Naive thymus-derived CD4-positive, alpha-beta T cell (primary cell): ENCODE measurements around the gene SUPT20H. TPM values are rescaled to one million over a fixed set of nuclear protein-coding genes. Genes with fewer than 3 reads are reported as not detected.

Experiments
- ATAC-seq: fragments of 150-1000 bp; cut with Tn5 transposase; 2 replicates; pipeline ENCODE4 v1.10.0; 2021; ENCODE audit warnings: mild to moderate bottlenecking, moderate library complexity
- CTCF ChIA-PET: fragments of 350-600 bp; sonication (Branson Sonifier 250); formaldehyde crosslinking; loops from one replicate; lab custom pipeline; 2021; ENCODE audit warnings: antibody characterized with exemption; lab: Charles Lee
- POLR2A ChIA-PET: fragments of 350-600 bp; sonication (Branson Sonifier 250); formaldehyde crosslinking; loops from one replicate; lab custom pipeline; 2021; ENCODE audit warnings: antibody characterized with exemption, inconsistent platforms; lab: Charles Lee
- DNase-seq, 9 donors: peaks; one replicate each; pipeline versions ENCODE4 v3.0.0 to v3.0.0-alpha.2; 2020 to 2022; ENCODE audit warnings: mixed read lengths in 1 of 9
- H3K27ac ChIP-seq: one replicate; pipeline ENCODE4 v1.7.0; 2013; ENCODE audit warnings: mild to moderate bottlenecking, low read depth, low read length, moderate library complexity
- H3K27me3 ChIP-seq, 2 donors: one replicate each; pipeline ENCODE4 v1.7.0; 2013; ENCODE audit warnings: low read length in 2 of 2, mild to moderate bottlenecking in 2 of 2, moderate library complexity in 2 of 2; ENCODE audit not compliant: control insufficient read depth in 2 of 2, insufficient read depth in 2 of 2
- H3K36me3 ChIP-seq, 3 experiments: 1 replicate in 2 of 3; 2 replicates in 1 of 3; pipeline ENCODE4 v1.7.0; 2013; ENCODE audit warnings: low read length in 3 of 3, mild to moderate bottlenecking in 3 of 3, moderate library complexity in 1 of 3; ENCODE audit not compliant: insufficient read depth in 3 of 3, control insufficient read depth in 2 of 3
- H3K4me1 ChIP-seq, 2 donors: one replicate each; pipeline ENCODE4 v1.7.0; 2013; ENCODE audit warnings: low read length in 2 of 2, mild to moderate bottlenecking in 2 of 2, moderate library complexity in 1 of 2; ENCODE audit not compliant: control insufficient read depth in 2 of 2, insufficient read depth in 2 of 2
- H3K4me3 ChIP-seq: 2 replicates; pipeline ENCODE4 v1.7.0; 2013; ENCODE audit warnings: mild to moderate bottlenecking, low read length
- H3K9me3 ChIP-seq, 3 experiments: 1 replicate in 2 of 3; 2 replicates in 1 of 3; pipeline ENCODE4 v1.7.0; 2013; ENCODE audit warnings: low read length in 3 of 3; ENCODE audit not compliant: control insufficient read depth in 2 of 3
- H3K27ac Mint-ChIP-seq, 9 donors: one replicate each; pipeline ENCODE4 v1.8.0; 2020 to 2022; ENCODE audit warnings: mixed read lengths in 9 of 9, mild to moderate bottlenecking in 8 of 9, moderate library complexity in 5 of 9, inconsistent platforms in 2 of 9
- H3K27me3 Mint-ChIP-seq, 5 donors: one replicate each; pipeline ENCODE4 v1.8.0; 2021 to 2022; ENCODE audit warnings: mixed read lengths in 5 of 5, mild to moderate bottlenecking in 1 of 5
- H3K36me3 Mint-ChIP-seq, 5 donors: one replicate each; pipeline ENCODE4 v1.8.0; 2020 to 2022; ENCODE audit warnings: mixed read lengths in 5 of 5, mild to moderate bottlenecking in 3 of 5, inconsistent platforms in 1 of 5
- H3K4me1 Mint-ChIP-seq, 7 donors: one replicate each; pipeline ENCODE4 v1.8.0; 2020 to 2022; ENCODE audit warnings: mixed read lengths in 7 of 7, mild to moderate bottlenecking in 3 of 7, inconsistent platforms in 1 of 7
- H3K4me3 Mint-ChIP-seq, 10 donors: one replicate each; pipeline ENCODE4 v1.8.0; 2020 to 2022; ENCODE audit warnings: mild to moderate bottlenecking in 10 of 10, mixed read lengths in 10 of 10, moderate library complexity in 6 of 10, inconsistent platforms in 2 of 10
- H3K9me3 Mint-ChIP-seq, 11 donors: one replicate each; pipeline ENCODE4 v1.8.0; 2020 to 2022; ENCODE audit warnings: mixed read lengths in 11 of 11, mild to moderate bottlenecking in 4 of 11, inconsistent platforms in 1 of 11, moderate library complexity in 1 of 11
- intact Hi-C, 2 donors: fragments of 100-400 bp; cut with micrococcal nuclease; formaldehyde crosslinking; loops; one replicate each; pipeline ENCODE4 v1.15.1; 2023
- polyA plus RNA-seq, 2 donors: library from polyadenylated mRNA; unstranded; fragments of 300-500 nt; fragmentation: Illumina TruSeq; gene quantifications; one replicate each; pipeline ENCODE4 v1.2.3, GENCODE V29; 2021
- total RNA-seq, 6 experiments: library from RNA in 5 of 6; stranded (reverse) in 5 of 6; gene quantifications; 1 replicate in 5 of 6; 2 replicates in 1 of 6; pipeline ENCODE4 v1.2.3 and lab custom pipeline; 2021 to 2026

Gene SUPT20H
- total and polyA plus RNA-seq, 7 experiments from 2014 or later, result 63.0 to 106 (median 75.8) TPM

- Mint-ChIP-seq H3K4me1 (peaks cover 0 to 7% (median 1%) of the 10 kb centered on the region in 7 donors), H3K9me3 (no peaks in the 10 kb centered on the region), H3K36me3 (peaks cover 11 to 34% (median 14%) of the 10 kb centered on the region in 5 donors), H3K27me3 (no peaks in the 10 kb centered on the region), H3K27ac (peak overlapping the region in 1 of 9 donors; percentile 31), H3K4me3 (no peak overlapping the region)
- no peaks in the 10 kb centered on the region for H3K27me3 ChIP-seq
- no peaks in the 10 kb centered on the region for H3K9me3 ChIP-seq
- ChIA-PET CTCF (interaction anchor here (1.3 kb wide), 1 partner anchor 9 kb away, joined by 3 read pairs; no protein-coding TSS in a partner anchor), POLR2A (interaction anchor here (0.9 kb wide), 1 partner anchor 31 kb away, joined by 3 read pairs; no protein-coding TSS in a partner anchor)
- intact Hi-C loops, result loop anchor here in 1 of 2 donors (2.0 kb wide), 1 partner anchor 17 kb away; no protein-coding TSS in a partner anchor
- no peak overlapping the region for H3K4me3 ChIP-seq
- no peak for DNase-seq
- H3K36me3 ChIP-seq, result peaks cover 11 to 64% (median 12%) of the 10 kb centered on the region in 3 experiments
- no peak for ATAC-seq
- H3K27ac ChIP-seq, result no peak overlapping the region
- no peaks in the 10 kb centered on the region for H3K4me1 ChIP-seq
These were observed 31.8 kb downstream of the SUPT20H start for GRCh38 chr13:37027639-37028038.

GRCh38 chr13:37026771-37027170 is 32.7 kb downstream of the SUPT20H start:
- Histone ChIP-seq H3K4me1 (no peaks in the 10 kb centered on the region), H3K4me3 (no peak overlapping the region), H3K36me3 (peaks cover 18 to 64% (median 21%) of the 10 kb centered on the region in 3 experiments), H3K27me3 (no peaks in the 10 kb centered on the region), H3K27ac (no peak overlapping the region), H3K9me3 (no peaks in the 10 kb centered on the region)
- DNase-seq (no peak), ATAC-seq (no peak)
- Mint-ChIP-seq H3K4me1 (peaks cover 0 to 3% (median 0%) of the 10 kb centered on the region in 7 donors), H3K27me3 (no peaks in the 10 kb centered on the region), H3K9me3 (no peaks in the 10 kb centered on the region), H3K36me3 (peaks cover 9 to 32% (median 10%) of the 10 kb centered on the region in 5 donors), H3K4me3 (no peak overlapping the region), H3K27ac (no peak overlapping the region)
- intact Hi-C loops, result loop anchor here in 1 of 2 donors (2.0 kb wide), 1 partner anchor 16 kb away; no protein-coding TSS in a partner anchor
- ChIA-PET POLR2A (interaction anchor here (0.9 kb wide), 1 partner anchor 32 kb away, joined by 3 read pairs; no protein-coding TSS in a partner anchor), CTCF (interaction anchor here (1.3 kb wide), 1 partner anchor 9 kb away, joined by 3 read pairs; no protein-coding TSS in a partner anchor)

- H3K4me3 Mint-ChIP-seq, result no peak overlapping the region
- peak overlapping the region in 5 of 9 donors; percentile 0 to 77 (median 18) for H3K27ac Mint-ChIP-seq
- intact Hi-C loops, result no loop called here
- H3K9me3 Mint-ChIP-seq, result no peaks in the 10 kb centered on the region
- CTCF ChIA-PET, result no interaction called here
- H3K27me3 ChIP-seq, result no peaks in the 10 kb centered on the region
- H3K27me3 Mint-ChIP-seq, result no peaks in the 10 kb centered on the region
- H3K4me3 ChIP-seq, result no peak overlapping the region
- no peaks in the 10 kb centered on the region for H3K9me3 ChIP-seq
- H3K4me1 Mint-ChIP-seq, result peaks cover 0 to 3% (median 0%) of the 10 kb centered on the region in 7 donors
- ATAC-seq (no peak), DNase-seq (no peak)
- H3K36me3 Mint-ChIP-seq, result peaks cover 7 to 37% (median 8%) of the 10 kb centered on the region in 5 donors
- no peaks in the 10 kb centered on the region for H3K4me1 ChIP-seq
- POLR2A ChIA-PET, result interaction anchor here (1.0 kb wide), 1 partner anchor 25 kb away, joined by 5 read pairs; the partner anchor contains the start of gene ALG5
- peaks cover 18 to 63% (median 24%) of the 10 kb centered on the region in 3 experiments for H3K36me3 ChIP-seq
- no peak overlapping the region for H3K27ac ChIP-seq
These were observed 35.6 kb downstream of the SUPT20H start for GRCh38 chr13:37023871-37024270.

- CTCF ChIA-PET, result no interaction called here
- POLR2A ChIA-PET, result interaction anchor here (5.3 kb wide), 1 partner anchor 13 kb away, joined by 32 read pairs; the partner anchor contains the start of genes ALG5 and EXOSC8
- no peaks in the 10 kb centered on the region for H3K9me3 ChIP-seq
- Mint-ChIP-seq H3K4me3 (no peak overlapping the region), H3K9me3 (no peaks in the 10 kb centered on the region), H3K4me1 (peaks cover 0 to 7% (median 3%) of the 10 kb centered on the region in 7 donors), H3K27ac (peak overlapping the region in 7 of 9 donors; percentile 14 to 73 (median 44)), H3K27me3 (no peaks in the 10 kb centered on the region), H3K36me3 (peaks cover 15 to 50% (median 30%) of the 10 kb centered on the region in 5 donors)
- intact Hi-C loops, result loop anchor here in 1 of 2 donors (5.0 kb wide), 1 partner anchor 33 kb away; no protein-coding TSS in a partner anchor
- DNase-seq, result no peak
- no peaks in the 10 kb centered on the region for H3K27me3 ChIP-seq
- H3K4me1 ChIP-seq, result no peaks in the 10 kb centered on the region
- H3K36me3 ChIP-seq, result peaks cover 0 to 60% (median 12%) of the 10 kb centered on the region in 3 experiments
- no peak overlapping the region for H3K4me3 ChIP-seq
- ATAC-seq, result no peak
- no peak overlapping the region for H3K27ac ChIP-seq
These were observed 44.9 kb downstream of the SUPT20H start for GRCh38 chr13:37014609-37015008.

GRCh38 chr13:37011788-37012187 is 47.7 kb downstream of the SUPT20H start:
- intact Hi-C loops, result loop anchor here in 1 of 2 donors (2.0 to 5.0 kb wide), 2 partner anchors 15 to 36 kb away; no protein-coding TSS in a partner anchor
- H3K9me3 ChIP-seq, result no peaks in the 10 kb centered on the region
- DNase-seq, result no peak
- Mint-ChIP-seq H3K4me1 (peaks cover 0 to 12% (median 7%) of the 10 kb centered on the region in 7 donors), H3K36me3 (peaks cover 14 to 52% (median 37%) of the 10 kb centered on the region in 5 donors), H3K9me3 (no peaks in the 10 kb centered on the region), H3K27me3 (no peaks in the 10 kb centered on the region), H3K4me3 (no peak overlapping the region), H3K27ac (peak overlapping the region in 3 of 9 donors; percentile 59 to 68 (median 64))
- no peaks in the 10 kb centered on the region for H3K27me3 ChIP-seq
- no peak overlapping the region for H3K27ac ChIP-seq
- ChIA-PET CTCF (no interaction called here), POLR2A (interaction anchor here (0.8 to 5.3 kb wide), 2 partner anchors 11 to 37 kb away, joined by 3 to 32 read pairs; partner anchors contain the start of genes ALG5 and EXOSC8)
- no peak overlapping the region for H3K4me3 ChIP-seq
- H3K4me1 ChIP-seq, result no peaks in the 10 kb centered on the region
- ATAC-seq, result no peak
- H3K36me3 ChIP-seq, result peaks cover 4 to 72% (median 12%) of the 10 kb centered on the region in 3 experiments

- H3K9me3 Mint-ChIP-seq, result no peaks in the 10 kb centered on the region
- Histone ChIP-seq H3K9me3 (no peaks in the 10 kb centered on the region), H3K27me3 (no peaks in the 10 kb centered on the region), H3K4me3 (no peak overlapping the region), H3K36me3 (peaks cover 7 to 72% (median 13%) of the 10 kb centered on the region in 3 experiments), H3K27ac (no peak overlapping the region), H3K4me1 (no peaks in the 10 kb centered on the region)
- DNase-seq, result no peak
- ChIA-PET CTCF (no interaction called here), POLR2A (interaction anchor here (0.8 to 5.3 kb wide), 2 partner anchors 10 to 37 kb away, joined by 3 to 32 read pairs; partner anchors contain the start of genes ALG5 and EXOSC8)
- ATAC-seq, result no peak
- H3K27ac Mint-ChIP-seq, result peak overlapping the region in 1 of 9 donors; percentile 21
- no peak overlapping the region for H3K4me3 Mint-ChIP-seq
- H3K36me3 Mint-ChIP-seq, result peaks cover 10 to 47% (median 32%) of the 10 kb centered on the region in 5 donors
- H3K27me3 Mint-ChIP-seq, result no peaks in the 10 kb centered on the region
- intact Hi-C loops, result loop anchor here in 1 of 2 donors (2.0 to 5.0 kb wide), 2 partner anchors 16 to 36 kb away; no protein-coding TSS in a partner anchor
- H3K4me1 Mint-ChIP-seq, result peaks cover 0 to 15% (median 7%) of the 10 kb centered on the region in 7 donors
These were observed 48.5 kb downstream of the SUPT20H start for GRCh38 chr13:37011002-37011401.
